ENCODE data around the gene ANKS1B. TPM values are rescaled to one million over a fixed set of nuclear protein-coding genes. Genes with fewer than 3 reads are reported as not detected.

Gene ANKS1B
- total RNA-seq, 1 experiment from 2014 or later, result 9.7 TPM

GRCh38 chr12:99223579-99223978 lies 761.2 kb downstream of the ANKS1B start:
- no peak overlapping the region for H3K27ac ChIP-seq (ENCODE audit: low read length)
- no peaks in the 10 kb centered on the region for H3K4me1 ChIP-seq (ENCODE audit: control insufficient read depth, insufficient read depth, low read length)
- TF ChIP-seq REST (IDR thresholded peaks at IDR 0.05; ENCODE audit: insufficient read depth in 1 of 2, low read depth in 2 of 2, low read length in 1 of 2) (no peak), TCF7L2 (IDR thresholded peaks at IDR 0.05; ENCODE audit: low read depth, low read length) (no peak), POLR2AphosphoS5 (IDR thresholded peaks at IDR 0.05; ENCODE audit: low read depth, low read length) (no peak), SIN3A (IDR thresholded peaks at IDR 0.05; ENCODE audit: borderline replicate concordance, insufficient read depth, low read depth, low read length) (no peak)
- TF ChIP-seq, protein P1, sequence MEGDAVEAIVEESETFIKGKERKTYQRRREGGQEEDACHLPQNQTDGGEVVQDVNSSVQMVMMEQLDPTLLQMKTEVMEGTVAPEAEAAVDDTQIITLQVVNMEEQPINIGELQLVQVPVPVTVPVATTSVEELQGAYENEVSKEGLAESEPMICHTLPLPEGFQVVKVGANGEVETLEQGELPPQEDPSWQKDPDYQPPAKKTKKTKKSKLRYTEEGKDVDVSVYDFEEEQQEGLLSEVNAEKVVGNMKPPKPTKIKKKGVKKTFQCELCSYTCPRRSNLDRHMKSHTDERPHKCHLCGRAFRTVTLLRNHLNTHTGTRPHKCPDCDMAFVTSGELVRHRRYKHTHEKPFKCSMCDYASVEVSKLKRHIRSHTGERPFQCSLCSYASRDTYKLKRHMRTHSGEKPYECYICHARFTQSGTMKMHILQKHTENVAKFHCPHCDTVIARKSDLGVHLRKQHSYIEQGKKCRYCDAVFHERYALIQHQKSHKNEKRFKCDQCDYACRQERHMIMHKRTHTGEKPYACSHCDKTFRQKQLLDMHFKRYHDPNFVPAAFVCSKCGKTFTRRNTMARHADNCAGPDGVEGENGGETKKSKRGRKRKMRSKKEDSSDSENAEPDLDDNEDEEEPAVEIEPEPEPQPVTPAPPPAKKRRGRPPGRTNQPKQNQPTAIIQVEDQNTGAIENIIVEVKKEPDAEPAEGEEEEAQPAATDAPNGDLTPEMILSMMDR (IDR thresholded peaks at IDR 0.05), result no peak
- DNase-seq (ENCODE audit: low read depth, low spot score) (no peak), ATAC-seq (no peak)
- no peaks in the 10 kb centered on the region for H3K9me3 ChIP-seq (ENCODE audit: control insufficient read depth, insufficient read depth, low read depth, low read length)
- no peaks in the 10 kb centered on the region for H3K27me3 ChIP-seq (ENCODE audit: control insufficient read depth, insufficient read depth, low read length)
- no TSS peak for BruUV-seq (replicated peaks)
- intact Hi-C loops (cut with micrococcal nuclease; ENCODE audit: unreplicated experiment), result no loop called here
- no peak overlapping the region for H3K4me3 ChIP-seq (ENCODE audit: low read depth in 2 of 2, low read length in 2 of 2)
- no peaks in the 10 kb centered on the region for H3K36me3 ChIP-seq (ENCODE audit: control insufficient read depth, insufficient read depth, low read length)
- POLR2A ChIA-PET, result no interaction called here
- in situ Hi-C loops (cut with HindIII; ENCODE audit: low pct_unique_long_range_greater_than_20kb, low sequenced_read_pairs), result no loop called here
- CTCF ChIA-PET, result no interaction called here

- intact Hi-C loops (cut with micrococcal nuclease; ENCODE audit: unreplicated experiment) (no loop called here), in situ Hi-C loops (cut with HindIII; ENCODE audit: low pct_unique_long_range_greater_than_20kb, low sequenced_read_pairs) (no loop called here)
- no peak for TF ChIP-seq TCF7L2 (IDR thresholded peaks at IDR 0.05; ENCODE audit: low read depth, low read length)
- TF ChIP-seq SIN3A (IDR thresholded peaks at IDR 0.05; ENCODE audit: borderline replicate concordance, insufficient read depth, low read depth, low read length), result no peak
- TF ChIP-seq REST (IDR thresholded peaks at IDR 0.05; ENCODE audit: insufficient read depth in 1 of 2, low read depth in 2 of 2, low read length in 1 of 2), result no peak
- TF ChIP-seq POLR2AphosphoS5 (IDR thresholded peaks at IDR 0.05; ENCODE audit: low read depth, low read length), result no peak
- TF ChIP-seq, protein P1 (IDR thresholded peaks at IDR 0.05), result no peak
- ATAC-seq (no peak), DNase-seq (ENCODE audit: low read depth, low spot score) (no peak)
- ChIA-PET POLR2A (no interaction called here), CTCF (no interaction called here)
- no peak overlapping the region for H3K4me3 ChIP-seq (ENCODE audit: low read depth in 2 of 2, low read length in 2 of 2)
- H3K9me3 ChIP-seq (ENCODE audit: control insufficient read depth, insufficient read depth, low read depth, low read length), result peaks cover 3% of the 10 kb centered on the region; the same call in 1 of the 2 replicates
- no peaks in the 10 kb centered on the region for H3K27me3 ChIP-seq (ENCODE audit: control insufficient read depth, insufficient read depth, low read length)
- no peaks in the 10 kb centered on the region for H3K4me1 ChIP-seq (ENCODE audit: control insufficient read depth, insufficient read depth, low read length)
- H3K36me3 ChIP-seq (ENCODE audit: control insufficient read depth, insufficient read depth, low read length), result no peaks in the 10 kb centered on the region
- H3K27ac ChIP-seq (ENCODE audit: low read length), result no peak overlapping the region
- BruUV-seq (replicated peaks), result no TSS peak
Measured at GRCh38 chr12:99213047-99213446, 771.7 kb downstream of the ANKS1B start.
